Gastrocnemius medialis (tissue), 4 donors: Measurements from ENCODE around the gene RIMBP2.

Experiments used
- CTCF ChIP-seq, 5 experiments: fragments of 450-650 bp in 3 of 5; fragments of 200-600 bp in 2 of 5; sonication (generic) in 2 of 5; IDR thresholded peaks in 4 of 5; conservative IDR thresholded peaks in 1 of 5; 1 replicate in 4 of 5; 2 replicates in 1 of 5; pipeline ENCODE4 v1.5.1; 2016 to 2019; ENCODE audit warnings: antibody characterized with exemption in 5 of 5, mild to moderate bottlenecking in 3 of 5, moderate library complexity in 3 of 5
- POLR2A ChIP-seq, 2 donors: fragments of 450-650 bp; IDR thresholded peaks; one replicate each; pipeline ENCODE4 v1.6.1; 2017; ENCODE audit warnings: antibody characterized with exemption in 2 of 2, mild to moderate bottlenecking in 2 of 2, moderate library complexity in 2 of 2

GRCh38 chr12:130439250-130439649 is 276.8 kb downstream of the RIMBP2 start:
- TF ChIP-seq CTCF (IDR thresholded peaks at IDR 0.05 in 4 of 5, conservative IDR thresholded peaks at IDR 0.05 in 1 of 5) (no peak), POLR2A (IDR thresholded peaks at IDR 0.05) (no peak)
